Nephron progenitor cell (in vitro differentiated cells): ENCODE results near the gene ELOVL3.
"Not testable (repeated sequence)": the region's sequence is repeated elsewhere in the genome, so short reads cannot be mapped to it uniquely, and the experiment has no call there.

Experiments used
- DNase-seq: peaks from one replicate; pipeline ENCODE4 v3.0.0; 2021
- H3K27ac Mint-ChIP-seq: 2 replicates; pipeline ENCODE4 v1.8.0; 2021; ENCODE audit warnings: mild to moderate bottlenecking, moderate library complexity, mixed read lengths
- H3K27me3 Mint-ChIP-seq: 2 replicates; pipeline ENCODE4 v1.8.0; 2021; ENCODE audit warnings: mild to moderate bottlenecking, low read depth, mixed read lengths; ENCODE audit not compliant: poor library complexity
- H3K36me3 Mint-ChIP-seq: 2 replicates; pipeline ENCODE4 v1.8.0; 2021; ENCODE audit warnings: low read depth, mixed read lengths
- H3K4me1 Mint-ChIP-seq: 2 replicates; pipeline ENCODE4 v1.8.0; 2021; ENCODE audit warnings: mixed read lengths
- H3K4me3 Mint-ChIP-seq: 2 replicates; pipeline ENCODE4 v1.8.0; 2021; ENCODE audit warnings: mild to moderate bottlenecking, moderate library complexity, mixed read lengths
- H3K9me3 Mint-ChIP-seq: 2 replicates; pipeline ENCODE4 v1.8.0; 2021; ENCODE audit warnings: mild to moderate bottlenecking, moderate library complexity, mixed read lengths
- CTCF ChIP-seq: fragments of 200-600 bp; sonication (generic); IDR thresholded peaks from 2 replicates; pipeline ENCODE4 v1.5.0; 2021; ENCODE audit warnings: antibody characterized with exemption

Gene ELOVL3

GRCh38 chr10:102225646-102226541 is at the start of gene ELOVL3:
Gene ELOVL3 (plus strand): TSS chr10:102226299. CDS start chr10:102226549, 250 bp downstream.
- peak within 1 kb of the TSS; percentile 77 for H3K4me3 Mint-ChIP-seq
- H3K27me3 Mint-ChIP-seq, result peaks cover 93% of the 10 kb centered on the region
- no peaks in the 10 kb centered on the region for H3K36me3 Mint-ChIP-seq
- H3K27ac Mint-ChIP-seq, result no peak within 1 kb of the TSS
- DNase-seq, result peak; percentile 93
- no peak for TF ChIP-seq CTCF
- peaks cover 18% of the 10 kb centered on the region for H3K4me1 Mint-ChIP-seq
- no peaks in the 10 kb centered on the region for H3K9me3 Mint-ChIP-seq

- TF ChIP-seq CTCF, result no peak
- no peak overlapping the region for H3K27ac Mint-ChIP-seq
- DNase-seq, result no peak
- peaks cover 4% of the 10 kb centered on the region for H3K36me3 Mint-ChIP-seq
- no peak overlapping the region for H3K4me3 Mint-ChIP-seq
- H3K4me1 Mint-ChIP-seq, result no peaks in the 10 kb centered on the region
- peaks cover 43% of the 10 kb centered on the region for H3K9me3 Mint-ChIP-seq
- H3K27me3 Mint-ChIP-seq, result peaks cover 49% of the 10 kb centered on the region
Observed at GRCh38 chr10:102184606-102185005, 41.5 kb upstream of the ELOVL3 start.

GRCh38 chr10:102185272-102185671 is 40.8 kb upstream of the ELOVL3 start:
- H3K4me3 Mint-ChIP-seq, result no peak overlapping the region
- H3K27me3 Mint-ChIP-seq, result peaks cover 45% of the 10 kb centered on the region
- TF ChIP-seq CTCF, result no peak
- H3K9me3 Mint-ChIP-seq, result peaks cover 49% of the 10 kb centered on the region
- H3K36me3 Mint-ChIP-seq, result peaks cover 4% of the 10 kb centered on the region
- H3K27ac Mint-ChIP-seq, result no peak overlapping the region
- DNase-seq, result no peak
- H3K4me1 Mint-ChIP-seq, result no peaks in the 10 kb centered on the region

- H3K4me3 Mint-ChIP-seq, result no peak overlapping the region
- H3K36me3 Mint-ChIP-seq, result peaks cover 4% of the 10 kb centered on the region
- no peak for TF ChIP-seq CTCF
- H3K9me3 Mint-ChIP-seq, result peaks cover 54% of the 10 kb centered on the region
- peaks cover 43% of the 10 kb centered on the region for H3K27me3 Mint-ChIP-seq
- peak overlapping the region; percentile 8 for H3K27ac Mint-ChIP-seq
- no peak for DNase-seq
- H3K4me1 Mint-ChIP-seq, result no peaks in the 10 kb centered on the region
Observed at GRCh38 chr10:102185811-102186527, 40.1 kb upstream of the ELOVL3 start.

GRCh38 chr10:102188298-102188940 is 37.7 kb upstream of the ELOVL3 start:
- peaks cover 78% of the 10 kb centered on the region for H3K9me3 Mint-ChIP-seq
- H3K36me3 Mint-ChIP-seq, result peaks cover 4% of the 10 kb centered on the region
- H3K4me3 Mint-ChIP-seq, result no peak overlapping the region

GRCh38 chr10:102188941-102189898 is 36.9 kb upstream of the ELOVL3 start:
- DNase-seq, H3K4me1 Mint-ChIP-seq, H3K4me3 Mint-ChIP-seq, H3K27ac Mint-ChIP-seq, H3K36me3 Mint-ChIP-seq: not testable (repeated sequence)
- H3K9me3 Mint-ChIP-seq, result peaks cover 73% of the 10 kb centered on the region
- peaks cover 37% of the 10 kb centered on the region for H3K27me3 Mint-ChIP-seq

More at GRCh38 chr10:102188298-102188940, 37.7 kb upstream of the ELOVL3 start:
- Mint-ChIP-seq H3K27ac (no peak overlapping the region), H3K4me1 (no peaks in the 10 kb centered on the region), H3K27me3 (peaks cover 35% of the 10 kb centered on the region)
- no peak for TF ChIP-seq CTCF
- no peak for DNase-seq
